GM19043 (cell line): ENCODE data around the gene SLC16A9.

Experiments
- ATAC-seq: cut with Tn5 transposase; IDR thresholded peaks from one replicate; pipeline ENCODE4 v1.9.1; 2021; ENCODE audit warnings: low read depth; ENCODE audit not compliant: unreplicated experiment

Gene SLC16A9

GRCh38 chr10:59607970-59608369 is 101.7 kb downstream of the SLC16A9 start:
- no peak for ATAC-seq

- no peak for ATAC-seq
Measured at GRCh38 chr10:59606551-59606961, 103.1 kb downstream of the SLC16A9 start.

GRCh38 chr10:59601985-59602384 is 107.7 kb downstream of the SLC16A9 start:
- ATAC-seq: no peak
